ENCODE results near the gene MYMX. TPM values are rescaled to one million over a fixed set of nuclear protein-coding genes. Genes with fewer than 3 reads are reported as not detected.

MYMX gene
- polyA plus RNA-seq, 3 donors: not detected

GRCh38 chr6:44250718-44251123 is 34.0 kb downstream of the MYMX start:
- Mint-ChIP-seq H3K27ac (peak overlapping the region in 2 of 7 donors; percentile 10 to 50), H3K4me1 (peaks cover 34% of the 10 kb centered on the region), H3K27me3 (ENCODE audit: low read depth in 3 of 3) (peaks cover 0 to 2% (median 0%) of the 10 kb centered on the region in 3 donors), H3K4me3 (no peak overlapping the region), H3K36me3 (peaks cover 72% of the 10 kb centered on the region in 2 donors), H3K9me3 (peaks cover 0 to 2% (median 0%) of the 10 kb centered on the region in 7 donors)
- Histone ChIP-seq H3K9me3 (replicated peaks in 1 of 2; ENCODE audit: control insufficient read depth in 1 of 2, insufficient read depth in 1 of 2, low read length in 2 of 2) (no peaks in the 10 kb centered on the region), H3K27ac (ENCODE audit: low read depth in 1 of 2, low read length in 2 of 2) (no peak overlapping the region), H3K4me3 (replicated peaks in 1 of 3; ENCODE audit: low read depth in 2 of 3, low read length in 3 of 3) (no peak overlapping the region), H4K20me1 (ENCODE audit: insufficient read depth, low read length) (peaks cover 85% of the 10 kb centered on the region), H3K79me2 (ENCODE audit: insufficient read depth, low read length) (peaks cover 42% of the 10 kb centered on the region), H2AFZ (ENCODE audit: insufficient read depth, low read depth, low read length, poor library complexity, severe bottlenecking) (no peak overlapping the region), H3K27me3 (ENCODE audit: control insufficient read depth in 2 of 2, insufficient read depth in 2 of 2, low read length in 2 of 2) (no peaks in the 10 kb centered on the region), H3K4me2 (replicated peaks; ENCODE audit: extremely low read depth, low read length, poor library complexity, severe bottlenecking) (no peak overlapping the region), H3K36me3 (replicated peaks in 1 of 2; ENCODE audit: control insufficient read depth in 1 of 2, insufficient read depth in 2 of 2, low read length in 2 of 2) (peaks cover 60 to 72% of the 10 kb centered on the region in 2 donors), H3K4me1 (ENCODE audit: control insufficient read depth in 1 of 2, insufficient read depth in 2 of 2, low read length in 2 of 2) (peaks cover 16 to 33% of the 10 kb centered on the region in 2 donors), H3K9ac (ENCODE audit: insufficient read depth, low read length, poor library complexity, severe bottlenecking) (no peak overlapping the region)
- no peak for TF ChIP-seq CTCF (IDR thresholded peaks at IDR 0.05)
- no peak for DNase-seq
- intact Hi-C loops (cut with micrococcal nuclease): no loop called here
- no CpG with 5 or more reads among the region's 3 CpGs for WGBS (ENCODE audit: insufficient coverage)

GRCh38 chr6:44251576-44252524 is 35.1 kb downstream of the MYMX start:
- Histone ChIP-seq H3K27me3 (ENCODE audit: control insufficient read depth in 2 of 2, insufficient read depth in 2 of 2, low read length in 2 of 2) (no peaks in the 10 kb centered on the region), H4K20me1 (ENCODE audit: insufficient read depth, low read length) (peaks cover 96% of the 10 kb centered on the region), H3K9ac (ENCODE audit: insufficient read depth, low read length, poor library complexity, severe bottlenecking) (no peak overlapping the region), H3K4me3 (replicated peaks in 1 of 3; ENCODE audit: low read depth in 2 of 3, low read length in 3 of 3) (no peak overlapping the region), H3K4me1 (ENCODE audit: control insufficient read depth in 1 of 2, insufficient read depth in 2 of 2, low read length in 2 of 2) (peaks cover 19 to 35% of the 10 kb centered on the region in 2 donors), H3K4me2 (replicated peaks; ENCODE audit: extremely low read depth, low read length, poor library complexity, severe bottlenecking) (no peak overlapping the region), H3K27ac (ENCODE audit: low read depth in 1 of 2, low read length in 2 of 2) (no peak overlapping the region), H3K36me3 (replicated peaks in 1 of 2; ENCODE audit: control insufficient read depth in 1 of 2, insufficient read depth in 2 of 2, low read length in 2 of 2) (peaks cover 60 to 76% of the 10 kb centered on the region in 2 donors), H3K79me2 (ENCODE audit: insufficient read depth, low read length) (peaks cover 42% of the 10 kb centered on the region), H2AFZ (ENCODE audit: insufficient read depth, low read depth, low read length, poor library complexity, severe bottlenecking) (no peak overlapping the region), H3K9me3 (replicated peaks in 1 of 2; ENCODE audit: control insufficient read depth in 1 of 2, insufficient read depth in 1 of 2, low read length in 2 of 2) (no peaks in the 10 kb centered on the region)
- WGBS (ENCODE audit: insufficient coverage): 90% methylated on average over 6 of the region's 14 CpGs
- DNase-seq: no peak
- intact Hi-C loops (cut with micrococcal nuclease): no loop called here
- TF ChIP-seq CTCF (IDR thresholded peaks at IDR 0.05): no peak
- peaks cover 72 to 73% of the 10 kb centered on the region in 2 donors for H3K36me3 Mint-ChIP-seq
- H3K9me3 Mint-ChIP-seq: peaks cover 0 to 2% (median 0%) of the 10 kb centered on the region in 7 donors
- peak overlapping the region in 2 of 7 donors; percentile 39 to 70 for H3K27ac Mint-ChIP-seq
- no peak overlapping the region for H3K4me3 Mint-ChIP-seq
- H3K27me3 Mint-ChIP-seq (ENCODE audit: low read depth in 3 of 3): peaks cover 0 to 6% (median 2%) of the 10 kb centered on the region in 3 donors
- H3K4me1 Mint-ChIP-seq: peaks cover 41% of the 10 kb centered on the region
